Amniotic epithelial cell (primary cell): ENCODE results near the gene TLE1.
"Not testable (repeated sequence)": the region's sequence is repeated elsewhere in the genome, so short reads cannot be mapped to it uniquely, and the experiment has no call there.

ENCODE experiments used
- DNase-seq: peaks from one replicate; pipeline ENCODE4 v3.0.0-alpha.2; 2010; ENCODE audit warnings: low read depth

The TLE1 gene

DNA sequence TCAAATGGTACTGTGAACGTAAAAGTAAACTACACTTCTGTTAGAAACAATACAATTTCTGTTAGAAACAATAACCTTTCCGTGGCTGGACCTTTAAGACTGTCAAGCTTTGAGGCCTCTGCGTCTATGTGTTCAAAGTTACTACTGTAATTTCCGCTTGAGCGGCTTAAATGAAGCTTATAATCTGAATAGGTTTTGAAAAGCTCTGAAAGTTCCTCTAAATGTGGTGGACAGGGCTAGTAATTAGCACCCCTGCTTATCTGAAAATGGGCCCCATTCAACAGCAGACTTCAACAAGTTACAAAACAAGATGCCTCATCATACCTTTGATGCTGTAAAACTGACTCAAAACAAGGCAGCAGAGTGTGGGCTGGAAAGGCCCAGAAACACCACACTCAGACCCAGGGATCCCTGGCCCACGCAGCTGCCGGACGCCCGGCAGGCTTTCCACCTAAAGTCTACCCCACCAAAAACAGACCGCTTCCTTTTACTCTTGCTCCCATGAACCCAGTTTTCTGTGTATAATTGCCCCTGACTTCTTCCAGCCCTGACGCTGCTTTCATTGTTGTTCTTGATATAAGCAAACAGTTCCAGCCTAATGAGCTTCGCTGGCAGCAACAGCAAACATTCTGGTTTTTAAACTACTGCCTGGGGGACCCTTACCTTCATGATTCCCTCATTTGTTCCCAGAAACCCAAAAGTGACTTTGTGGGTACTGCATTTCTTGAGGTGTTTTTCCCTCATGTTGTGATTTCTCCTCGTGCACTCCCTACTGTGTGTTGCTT, 66.7 kb downstream of the TLE1 start:
- no peak for DNase-seq

- no peak for DNase-seq
These were observed 67.5 kb downstream of the TLE1 start for GRCh38 chr9:81621785-81622259.

GRCh38 chr9:81621118-81621517, 68.2 kb downstream of the TLE1 start:
- no peak for DNase-seq

DNA sequence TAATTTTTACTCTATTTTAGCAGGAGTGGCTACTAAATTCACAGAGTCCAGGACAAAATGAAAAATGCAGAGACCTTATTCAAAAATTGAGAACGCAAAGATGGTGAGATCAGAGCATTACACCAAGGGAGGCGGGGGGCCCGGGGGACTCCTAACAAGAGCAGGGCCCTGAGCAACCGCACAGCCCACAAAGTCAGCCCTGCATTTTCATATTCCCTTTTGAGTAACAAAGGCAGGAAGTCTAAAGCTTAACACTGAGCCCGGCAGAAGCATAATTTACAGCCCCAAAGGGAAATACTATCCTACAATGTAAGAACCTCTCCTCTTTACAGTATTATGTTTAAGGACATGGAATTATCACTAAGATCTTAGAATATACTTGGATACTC, 69.4 kb downstream of the TLE1 start:
- no peak for DNase-seq

DNA sequence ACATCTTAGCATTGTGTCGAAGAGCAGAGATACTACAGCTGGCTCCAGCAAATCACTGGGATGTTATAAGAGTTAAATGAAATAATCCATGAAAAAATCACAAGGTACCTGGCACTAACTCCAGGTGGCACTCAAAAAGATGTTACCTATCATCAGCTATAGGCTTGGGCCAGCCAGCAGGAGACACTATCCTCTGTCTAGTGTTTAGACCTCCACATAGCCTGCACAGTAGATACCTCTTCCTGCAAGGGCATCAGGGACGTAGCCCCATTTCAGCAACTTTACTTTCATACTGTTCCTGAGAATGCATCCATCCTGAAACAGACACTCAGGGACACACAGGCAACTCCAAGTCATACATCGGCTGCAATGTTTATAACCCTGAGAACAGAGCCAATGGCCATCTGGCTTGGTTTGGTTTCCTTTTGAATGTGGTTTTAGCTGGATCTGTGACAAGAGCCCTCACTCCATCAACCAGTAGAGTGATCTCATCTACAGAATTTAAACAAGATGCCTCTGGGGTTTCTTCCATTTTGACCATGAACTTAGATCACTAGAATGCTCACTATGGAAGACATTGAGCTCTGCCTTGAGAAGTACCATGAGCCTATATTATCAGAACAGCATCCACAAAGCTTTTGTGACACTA, 69.9 kb downstream of the TLE1 start:
- DNase-seq, result peak; percentile 74

GRCh38 chr9:81618923-81619322, 70.4 kb downstream of the TLE1 start:
- no peak for DNase-seq

DNA sequence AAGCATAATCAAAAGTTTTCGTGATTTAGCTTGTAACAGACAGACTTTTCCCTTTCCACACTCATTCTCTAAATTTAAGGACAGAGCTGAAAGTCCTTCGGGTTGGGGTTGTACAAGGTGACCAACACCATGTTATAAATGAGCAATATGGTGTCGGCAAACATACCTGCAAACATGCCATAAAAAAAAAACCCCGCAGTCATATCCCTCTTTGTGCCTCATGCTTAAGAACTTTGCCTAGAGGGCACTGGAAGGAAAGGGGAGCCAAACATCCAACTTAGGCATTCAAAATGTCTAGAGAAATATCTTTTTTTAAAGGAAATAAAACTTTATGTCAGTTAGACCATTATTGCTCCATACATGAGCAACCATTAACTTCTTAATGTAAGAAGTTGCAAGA, 73.2 kb downstream of the TLE1 start:
- DNase-seq, result no peak

GRCh38 chr9:81614335-81614734, 75.0 kb downstream of the TLE1 start:
- DNase-seq, result no peak

GRCh38 chr9:81613002-81613812, 76.1 kb downstream of the TLE1 start:
- peak; percentile 99 for DNase-seq

GRCh38 chr9:81611664-81612063, 77.7 kb downstream of the TLE1 start:
- no peak for DNase-seq

DNA sequence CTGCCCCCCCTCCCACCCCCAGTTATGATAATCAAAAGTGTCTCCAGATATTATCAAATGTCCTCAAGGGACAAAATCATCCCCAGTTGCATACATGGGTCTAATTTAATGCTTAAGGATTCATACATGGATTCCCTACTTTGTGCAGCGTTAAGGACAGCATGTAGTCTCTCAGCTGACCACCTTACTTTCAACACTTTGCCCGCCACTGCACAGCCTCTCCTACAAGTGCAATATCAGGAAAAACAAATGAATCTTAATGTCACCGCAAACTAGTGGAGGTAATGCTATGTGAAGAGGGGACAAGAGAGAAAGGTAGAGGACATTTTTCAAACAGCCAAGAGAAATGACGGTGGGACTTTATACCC, 78.6 kb downstream of the TLE1 start:
- no peak for DNase-seq

- peak; percentile 48 for DNase-seq
These were observed 79.3 kb downstream of the TLE1 start for GRCh38 chr9:81609782-81610739.

DNA sequence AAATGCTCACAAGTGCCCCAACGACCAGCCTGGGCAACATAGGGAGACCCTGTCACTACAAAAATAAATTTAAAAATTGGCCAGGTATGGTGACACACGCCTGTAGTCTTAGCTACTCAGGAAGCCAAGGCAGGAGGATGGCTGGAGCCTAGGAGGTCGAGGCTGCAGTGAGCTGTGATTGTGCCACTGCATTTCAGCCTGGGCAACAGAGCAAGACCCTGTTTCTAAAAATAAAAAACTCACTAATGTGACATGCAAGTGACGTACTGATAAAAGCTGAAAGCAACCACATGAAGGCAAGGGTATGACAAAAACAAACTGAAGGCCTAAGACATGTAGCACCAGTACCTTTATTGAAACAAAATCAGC, 81.1 kb downstream of the TLE1 start:
- DNase-seq, result no peak

DNA sequence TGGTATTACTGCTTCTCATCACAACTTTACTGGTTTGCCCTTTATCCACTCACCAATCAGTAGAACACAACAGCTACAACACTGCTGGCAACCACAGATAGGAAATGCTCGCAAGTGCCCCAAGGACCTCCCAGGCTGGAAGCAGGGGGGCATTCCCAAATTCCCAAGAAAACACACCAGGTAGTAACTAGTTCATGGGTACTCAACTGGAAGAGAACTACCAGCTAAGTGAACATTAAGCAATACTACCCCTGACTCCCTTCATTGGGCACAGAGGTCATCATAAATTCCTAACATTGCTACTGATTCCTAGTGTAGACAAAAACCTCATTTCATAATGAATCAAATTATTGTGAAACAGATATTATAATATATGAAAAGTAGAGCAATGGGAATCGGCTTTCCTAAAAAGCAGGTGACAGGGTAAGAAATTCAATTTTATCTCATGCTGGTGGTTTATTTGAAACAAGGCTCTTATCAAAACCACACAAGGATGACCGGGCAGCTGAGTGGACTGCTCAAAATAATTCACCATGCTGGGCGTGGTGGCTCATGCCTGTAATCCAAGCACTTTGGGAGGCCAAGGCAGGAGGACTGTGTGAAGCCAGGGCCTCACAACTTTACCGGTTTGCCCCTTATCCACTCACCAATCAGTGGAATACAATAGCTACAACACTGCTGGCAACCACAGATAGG, 81.6 kb downstream of the TLE1 start:
- DNase-seq, result peak; percentile 80

- not testable (repeated sequence) for DNase-seq
These were observed 83.1 kb downstream of the TLE1 start for GRCh38 chr9:81606261-81606660.

DNA sequence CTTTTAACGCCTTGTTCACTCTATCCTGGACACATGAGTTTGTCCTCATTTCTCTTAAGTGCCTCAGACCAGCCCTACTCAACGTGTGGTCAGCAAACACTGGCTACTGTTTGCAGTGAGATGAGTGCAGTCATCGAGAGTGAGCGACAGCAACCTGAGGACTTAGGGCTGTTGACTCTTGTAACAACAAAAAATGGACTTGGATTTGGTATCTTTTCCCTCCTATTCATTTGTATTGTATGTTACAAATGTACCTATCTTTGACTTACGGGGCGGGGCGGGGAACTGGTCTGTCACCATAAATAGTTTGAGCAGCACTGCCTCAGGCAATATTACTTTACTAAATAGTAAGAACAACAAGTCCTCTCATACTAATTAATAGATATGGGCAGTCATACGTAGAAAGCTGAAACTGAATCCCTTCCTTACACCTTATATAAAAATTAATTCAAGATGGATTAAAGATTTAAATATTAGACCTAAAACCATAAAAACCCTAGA, 84.1 kb downstream of the TLE1 start:
- no peak for DNase-seq

GRCh38 chr9:81604306-81605169, 84.8 kb downstream of the TLE1 start:
- peak; percentile 63 for DNase-seq

GRCh38 chr9:81602887-81603680, 86.3 kb downstream of the TLE1 start:
- DNase-seq, result no peak
